Psoas muscle (tissue), 8 donors: ENCODE measurements around the gene PSMD2. TPM values are rescaled to one million over a fixed set of nuclear protein-coding genes. Genes with fewer than 3 reads are reported as not detected.
"Not testable (repeated sequence)": the region's sequence is repeated elsewhere in the genome, so short reads cannot be mapped to it uniquely, and the experiment has no call there.

Experiments used
- ATAC-seq, 4 donors: fragments of 200-7000 bp; cut with Tn5 transposase; one replicate each; pipeline ENCODE4 v1.9.1; 2020; ENCODE audit warnings: moderate library complexity in 3 of 4, mild to moderate bottlenecking in 2 of 4
- DNase-seq, 2 donors: peaks; one replicate each; pipeline ENCODE4 v3.0.0-alpha.2; 2020
- H3K27ac ChIP-seq: fragments of 200-600 bp; one replicate; pipeline ENCODE4 v1.8.0; 2022
- H3K27me3 ChIP-seq, 3 donors: fragments of 200-600 bp in 1 of 3; one replicate each; pipeline versions ENCODE4 v1.6.1 to v1.8.0; 2013 to 2022; ENCODE audit warnings: low read length in 2 of 3, mild to moderate bottlenecking in 2 of 3, moderate library complexity in 1 of 3; ENCODE audit not compliant: insufficient read depth in 3 of 3
- H3K36me3 ChIP-seq, 2 donors: fragments of 200-600 bp in 1 of 2; one replicate each; pipeline versions ENCODE4 v1.6.1 to v1.8.0; 2013 to 2022; ENCODE audit warnings: low read depth in 1 of 2, mild to moderate bottlenecking in 1 of 2, moderate library complexity in 1 of 2; ENCODE audit not compliant: insufficient read depth in 1 of 2
- H3K4me1 ChIP-seq: fragments of 200-600 bp; one replicate; pipeline ENCODE4 v1.8.0; 2022
- H3K4me3 ChIP-seq: fragments of 200-600 bp; one replicate; pipeline ENCODE4 v1.8.0; 2022; ENCODE audit warnings: mild to moderate bottlenecking
- H3K9me3 ChIP-seq: fragments of 200-600 bp; one replicate; pipeline ENCODE4 v1.8.0; 2022
- CTCF ChIP-seq: fragments of 200-600 bp; IDR thresholded peaks from one replicate; pipeline ENCODE4 v1.8.0; 2022; ENCODE audit warnings: antibody characterized with exemption
- WGBS, 3 donors: extraction: QIAGEN DNeasy Blood & Tissue Kit; methylation state at CpG; one replicate each; pipeline versions ENCODE4 v1.1.6 to v1.1.7; 2013; 5-methylcytosine and 5-hydroxymethylcytosine counted together
- intact Hi-C, 2 donors: fragments of 100-400 bp; cut with DNase I; formaldehyde crosslinking; loops; one replicate each; pipeline versions ENCODE4 v1.11.0 to v1.14.2; 2022
- polyA plus RNA-seq, 3 donors: library from polyadenylated mRNA; stranded (reverse); fragments of 200-250 nt; gene quantifications; one replicate each; pipeline ENCODE4 v1.2.3, GENCODE V29; 2013
- total RNA-seq, 4 donors: library from RNA; stranded (reverse); fragmentation: NEBNext Ultra II Directional in 2 of 4; extraction: Animal tissue kit (Norgen Biotek cat#: 25700) in 2 of 4; gene quantifications; one replicate each; pipeline versions ENCODE4 v1.2.1 to v1.2.4, GENCODE V29; 2021 to 2023
- donor health status: healthy with polysubstance abuse.
- donor health status: DM: no; HTN: no; CAD: no; lungs with moderate emphysema.
- donor health status: Bipolar disorder and iron deficiency.
- donor health status: healthy.
- donor health status: DM: yes; HTN: yes; CAD: no.
- donor health status: DM: no; HTN: no; CAD: no.
- donor health status: DM: no; HTN: no; CAD: no.
- donor health status: DM: yes; HTN: yes; CAD: no.

The PSMD2 gene
- total and polyA plus RNA-seq, 7 donors, result 338 to 898 (median 430) TPM

- intact Hi-C loops, result no loop called here
- 39 to 50% (median 50%) methylated on average over 8 of the region's 8 CpGs for WGBS, 3 donors
- Histone ChIP-seq H3K27me3 (no peaks in the 10 kb centered on the region), H3K27ac (peak overlapping the region; percentile 90), H3K9me3 (no peaks in the 10 kb centered on the region), H3K36me3 (peaks cover 2 to 37% of the 10 kb centered on the region in 2 donors), H3K4me3 (peak overlapping the region; percentile 79), H3K4me1 (peaks cover 38% of the 10 kb centered on the region)
- ATAC-seq (no peak), DNase-seq (no peak)
- no peak for TF ChIP-seq CTCF
Measured at GRCh38 chr3:184339001-184339400, 40.0 kb downstream of the PSMD2 start.

- Histone ChIP-seq H3K4me1 (peaks cover 38% of the 10 kb centered on the region), H3K36me3 (peaks cover 2 to 37% of the 10 kb centered on the region in 2 donors)
- not testable (repeated sequence) for H3K4me3 ChIP-seq, H3K27ac ChIP-seq, ATAC-seq, H3K27me3 ChIP-seq, H3K9me3 ChIP-seq
- WGBS, 3 donors, result 74 to 84% (median 81%) methylated on average over 19 of the region's 19 CpGs
- DNase-seq, result peak in 1 of 2 donors; percentile 33
- intact Hi-C loops, result loop anchor here in 1 of 2 donors (5.0 kb wide), 1 partner anchor 37 kb away; no protein-coding TSS in a partner anchor
Measured at GRCh38 chr3:184339451-184340135, 40.6 kb downstream of the PSMD2 start.

GRCh38 chr3:184341925-184342324 lies 42.9 kb downstream of the PSMD2 start:
- H3K4me3 ChIP-seq, result no peak overlapping the region
- no peak overlapping the region for H3K27ac ChIP-seq
- DNase-seq (peak in 1 of 2 donors; percentile 30), ATAC-seq (no peak)
- no peak for TF ChIP-seq CTCF
- peaks cover 42% of the 10 kb centered on the region for H3K4me1 ChIP-seq
- WGBS, 3 donors, result 89 to 94% (median 92%) methylated on average over 7 of the region's 7 CpGs
- no peaks in the 10 kb centered on the region for H3K27me3 ChIP-seq
- peaks cover 2 to 33% of the 10 kb centered on the region in 2 donors for H3K36me3 ChIP-seq
- no peaks in the 10 kb centered on the region for H3K9me3 ChIP-seq
- intact Hi-C loops, result loop anchor here in 1 of 2 donors (5.0 kb wide), 1 partner anchor 40 kb away; no protein-coding TSS in a partner anchor

GRCh38 chr3:184343200-184343876 lies 44.3 kb downstream of the PSMD2 start:
- TF ChIP-seq CTCF, result no peak

More at GRCh38 chr3:184343200-184343876, 44.3 kb downstream of the PSMD2 start:
- Histone ChIP-seq H3K27ac (no peak overlapping the region), H3K27me3 (no peaks in the 10 kb centered on the region), H3K36me3 (peaks cover 2 to 33% of the 10 kb centered on the region in 2 donors), H3K4me1 (peaks cover 28% of the 10 kb centered on the region), H3K4me3 (no peak overlapping the region), H3K9me3 (no peaks in the 10 kb centered on the region)
- ATAC-seq (no peak), DNase-seq (no peak)
- WGBS, 3 donors, result 51 to 56% (median 55%) methylated on average over 5 of the region's 5 CpGs
- intact Hi-C loops, result loop anchor here in 1 of 2 donors (5.0 kb wide), 1 partner anchor 41 kb away; no protein-coding TSS in a partner anchor
